Measurements from ENCODE around the gene ADPRHL1. TPM values are rescaled to one million over a fixed set of nuclear protein-coding genes. Genes with fewer than 3 reads are reported as not detected.

The ADPRHL1 gene
- total RNA-seq, 4 donors from 2014 or later: 3.9 to 15.2 (median 5.8) TPM; not detected in 1

GRCh38 chr13:113423520-113424163 lies 29.6 kb downstream of the ADPRHL1 start:
- no peak for DNase-seq
- no peak overlapping the region for H3K4me3 ChIP-seq
- no peaks in the 10 kb centered on the region for H3K36me3 ChIP-seq
- H3K27ac ChIP-seq: no peak overlapping the region
- no peaks in the 10 kb centered on the region for H3K4me1 ChIP-seq
- H3K9me3 ChIP-seq: no peaks in the 10 kb centered on the region
- no peaks in the 10 kb centered on the region for H3K27me3 ChIP-seq
- TF ChIP-seq POLR2A (IDR thresholded peaks at IDR 0.05) (no peak), CTCF (IDR thresholded peaks at IDR 0.05) (no peak)

GRCh38 chr13:113422807-113423519 lies 30.3 kb downstream of the ADPRHL1 start:
- Histone ChIP-seq H3K9me3 (no peaks in the 10 kb centered on the region), H3K27ac (peak overlapping the region in 2 of 4 donors; percentile 52 to 59), H3K27me3 (no peaks in the 10 kb centered on the region), H3K4me3 (no peak overlapping the region), H3K4me1 (no peaks in the 10 kb centered on the region), H3K36me3 (no peaks in the 10 kb centered on the region)
- no peak for DNase-seq
- TF ChIP-seq CTCF (IDR thresholded peaks at IDR 0.05) (no peak), POLR2A (IDR thresholded peaks at IDR 0.05) (no peak)

- no peaks in the 10 kb centered on the region for H3K36me3 ChIP-seq
- DNase-seq: no peak
- H3K4me3 ChIP-seq: no peak overlapping the region
- no peaks in the 10 kb centered on the region for H3K27me3 ChIP-seq
- H3K27ac ChIP-seq: peak overlapping the region in 2 of 4 donors; percentile 52 to 59
- H3K9me3 ChIP-seq: no peaks in the 10 kb centered on the region
- H3K4me1 ChIP-seq: no peaks in the 10 kb centered on the region
- TF ChIP-seq CTCF (IDR thresholded peaks at IDR 0.05) (no peak), POLR2A (IDR thresholded peaks at IDR 0.05) (no peak)
Observed at GRCh38 chr13:113421673-113422270, 31.5 kb downstream of the ADPRHL1 start.

- Histone ChIP-seq H3K36me3 (no peaks in the 10 kb centered on the region), H3K4me3 (no peak overlapping the region), H3K9me3 (no peaks in the 10 kb centered on the region), H3K27me3 (no peaks in the 10 kb centered on the region), H3K4me1 (no peaks in the 10 kb centered on the region), H3K27ac (peak overlapping the region in 2 of 4 donors; percentile 52 to 59)
- TF ChIP-seq POLR2A (IDR thresholded peaks at IDR 0.05) (no peak), CTCF (IDR thresholded peaks at IDR 0.05) (no peak)
- no peak for DNase-seq
Observed at GRCh38 chr13:113420833-113421600, 32.3 kb downstream of the ADPRHL1 start.

- H3K4me3 ChIP-seq: no peak overlapping the region
- H3K4me1 ChIP-seq: no peaks in the 10 kb centered on the region
- H3K9me3 ChIP-seq: no peaks in the 10 kb centered on the region
- no peak overlapping the region for H3K27ac ChIP-seq
- no peaks in the 10 kb centered on the region for H3K27me3 ChIP-seq
- no peak for TF ChIP-seq CTCF (IDR thresholded peaks at IDR 0.05)
- TF ChIP-seq POLR2A (IDR thresholded peaks at IDR 0.05): no peak
- DNase-seq: no peak
- no peaks in the 10 kb centered on the region for H3K36me3 ChIP-seq
Observed at GRCh38 chr13:113420232-113420631, 33.1 kb downstream of the ADPRHL1 start.

All from Peyer's patch (tissue), 4 donors.